Stimulated activated CD8-positive, alpha-beta memory T cell treated with anti-CD3 and anti-CD28 coated beads, Interleukin-4, amount 100 ng/mL, for 24 hours (primary cell): ENCODE measurements around the gene CEP112.

Experiments used
- DNase-seq: peaks from one replicate; pipeline ENCODE4 v3.0.0-alpha.2; 2020; ENCODE audit warnings: low read depth

Gene CEP112

GRCh38 chr17:66211047-66211810, 19.3 kb upstream of the CEP112 start:
- no peak for DNase-seq

GRCh38 chr17:66210208-66210574, 18.3 kb upstream of the CEP112 start:
- no peak for DNase-seq

- DNase-seq: no peak
Measured at GRCh38 chr17:66207936-66208335, 16.0 kb upstream of the CEP112 start.

GRCh38 chr17:66203274-66204015, 11.5 kb upstream of the CEP112 start:
- DNase-seq: no peak

GRCh38 chr17:66200685-66201092, 8.8 kb upstream of the CEP112 start:
- no peak for DNase-seq

- no peak for DNase-seq
Measured at GRCh38 chr17:66198242-66198641, 6.3 kb upstream of the CEP112 start.

GRCh38 chr17:66192378-66192687, 400 bp upstream of the CEP112 start:
- no peak for DNase-seq

- no peak for DNase-seq
Measured at GRCh38 chr17:66190738-66191592, 968 bp downstream of the CEP112 start.

GRCh38 chr17:66187718-66188117, 4.2 kb downstream of the CEP112 start:
- no peak for DNase-seq

- no peak for DNase-seq
Measured at GRCh38 chr17:66185862-66186261, 6.1 kb downstream of the CEP112 start.

- no peak for DNase-seq
Measured at GRCh38 chr17:66184392-66184791, 7.5 kb downstream of the CEP112 start.

- no peak for DNase-seq
Measured at GRCh38 chr17:66183529-66183928, 8.4 kb downstream of the CEP112 start.

- no peak for DNase-seq
Measured at GRCh38 chr17:66178642-66179041, 13.3 kb downstream of the CEP112 start.

- DNase-seq: no peak
Measured at GRCh38 chr17:66177048-66177447, 14.9 kb downstream of the CEP112 start.

GRCh38 chr17:66175892-66176291, 16.0 kb downstream of the CEP112 start:
- DNase-seq: no peak

- no peak for DNase-seq
Measured at GRCh38 chr17:66172691-66173223, 19.2 kb downstream of the CEP112 start.

- DNase-seq: no peak
Measured at GRCh38 chr17:66172144-66172543, 19.8 kb downstream of the CEP112 start.

GRCh38 chr17:66171692-66172091, 20.2 kb downstream of the CEP112 start:
- no peak for DNase-seq

- DNase-seq: no peak
Measured at GRCh38 chr17:66171172-66171571, 20.8 kb downstream of the CEP112 start.

- no peak for DNase-seq
Measured at GRCh38 chr17:66169839-66170238, 22.1 kb downstream of the CEP112 start.

- DNase-seq: no peak
Measured at GRCh38 chr17:66167189-66167815, 24.6 kb downstream of the CEP112 start.

GRCh38 chr17:66165537-66166123, 26.3 kb downstream of the CEP112 start:
- no peak for DNase-seq
